ENCODE data around the gene PSME4. TPM values are rescaled to one million over a fixed set of nuclear protein-coding genes. Genes with fewer than 3 reads are reported as not detected.
A peak's percentile ranks its signal among the peaks of the same experiment; 100 is the strongest.

Gene PSME4, protein sequence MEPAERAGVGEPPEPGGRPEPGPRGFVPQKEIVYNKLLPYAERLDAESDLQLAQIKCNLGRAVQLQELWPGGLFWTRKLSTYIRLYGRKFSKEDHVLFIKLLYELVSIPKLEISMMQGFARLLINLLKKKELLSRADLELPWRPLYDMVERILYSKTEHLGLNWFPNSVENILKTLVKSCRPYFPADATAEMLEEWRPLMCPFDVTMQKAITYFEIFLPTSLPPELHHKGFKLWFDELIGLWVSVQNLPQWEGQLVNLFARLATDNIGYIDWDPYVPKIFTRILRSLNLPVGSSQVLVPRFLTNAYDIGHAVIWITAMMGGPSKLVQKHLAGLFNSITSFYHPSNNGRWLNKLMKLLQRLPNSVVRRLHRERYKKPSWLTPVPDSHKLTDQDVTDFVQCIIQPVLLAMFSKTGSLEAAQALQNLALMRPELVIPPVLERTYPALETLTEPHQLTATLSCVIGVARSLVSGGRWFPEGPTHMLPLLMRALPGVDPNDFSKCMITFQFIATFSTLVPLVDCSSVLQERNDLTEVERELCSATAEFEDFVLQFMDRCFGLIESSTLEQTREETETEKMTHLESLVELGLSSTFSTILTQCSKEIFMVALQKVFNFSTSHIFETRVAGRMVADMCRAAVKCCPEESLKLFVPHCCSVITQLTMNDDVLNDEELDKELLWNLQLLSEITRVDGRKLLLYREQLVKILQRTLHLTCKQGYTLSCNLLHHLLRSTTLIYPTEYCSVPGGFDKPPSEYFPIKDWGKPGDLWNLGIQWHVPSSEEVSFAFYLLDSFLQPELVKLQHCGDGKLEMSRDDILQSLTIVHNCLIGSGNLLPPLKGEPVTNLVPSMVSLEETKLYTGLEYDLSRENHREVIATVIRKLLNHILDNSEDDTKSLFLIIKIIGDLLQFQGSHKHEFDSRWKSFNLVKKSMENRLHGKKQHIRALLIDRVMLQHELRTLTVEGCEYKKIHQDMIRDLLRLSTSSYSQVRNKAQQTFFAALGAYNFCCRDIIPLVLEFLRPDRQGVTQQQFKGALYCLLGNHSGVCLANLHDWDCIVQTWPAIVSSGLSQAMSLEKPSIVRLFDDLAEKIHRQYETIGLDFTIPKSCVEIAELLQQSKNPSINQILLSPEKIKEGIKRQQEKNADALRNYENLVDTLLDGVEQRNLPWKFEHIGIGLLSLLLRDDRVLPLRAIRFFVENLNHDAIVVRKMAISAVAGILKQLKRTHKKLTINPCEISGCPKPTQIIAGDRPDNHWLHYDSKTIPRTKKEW (N-terminal part only)
- polyA plus RNA-seq (ENCODE audit: insufficient read length in 4 of 4), result 10 to 100 TPM; 53.1 to 64.6 (median 58.7) TPM

DNA sequence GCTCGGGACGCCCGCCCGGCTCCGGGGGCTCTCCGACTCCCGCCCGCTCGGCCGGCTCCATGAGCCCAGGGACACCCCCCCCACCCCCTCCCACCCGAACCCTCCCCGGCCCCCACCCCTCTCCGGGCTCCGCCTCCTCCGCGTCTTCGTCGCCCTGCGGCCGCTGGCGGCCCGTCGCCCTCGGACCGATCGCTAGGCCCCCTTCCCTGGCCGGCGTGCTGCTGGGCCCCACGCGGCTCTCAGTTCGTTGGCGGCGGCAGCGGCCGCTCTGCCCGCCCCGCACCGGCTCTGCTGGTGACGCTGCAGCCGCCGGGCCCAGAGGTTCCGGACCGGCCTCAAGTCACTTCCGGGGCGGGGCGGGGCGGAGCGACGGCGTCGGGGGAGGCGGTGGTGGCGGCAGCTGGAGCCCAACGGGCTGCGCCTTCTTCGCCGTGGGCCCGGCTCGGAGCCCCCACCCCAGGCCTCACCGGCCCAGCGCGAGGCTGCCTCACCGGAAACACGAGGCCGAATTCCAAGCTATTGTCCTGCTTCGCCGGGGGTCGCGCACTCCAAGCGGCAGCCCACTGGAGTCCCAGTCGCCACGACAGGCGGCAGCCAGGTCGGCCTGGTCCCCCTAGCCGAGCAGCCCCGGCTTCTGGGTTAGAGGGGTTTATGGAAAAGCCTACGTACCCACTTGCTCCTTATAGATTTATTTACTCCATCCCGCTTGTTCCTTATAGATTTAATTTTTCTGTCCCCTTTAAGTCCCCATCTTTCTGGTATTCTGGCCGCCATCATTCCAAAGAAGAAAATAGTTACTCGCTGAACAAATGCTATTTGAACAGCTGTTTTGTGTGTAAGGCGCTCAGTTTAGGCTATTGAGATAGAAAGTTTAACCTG is at the start of gene PSME4:
PSME4 (minus strand) TSS at position 270 of the 879 bp plus-strand sequence; CDS start at position 61, 209 bp downstream.
- peak; percentile 78 to 85 (median 81) for DNase-seq (ENCODE audit: low read depth in 4 of 4, low spot score in 3 of 4)

- no peak for DNase-seq (ENCODE audit: low read depth in 4 of 4, low spot score in 3 of 4)
Observed at GRCh38 chr2:54015798-54016699, 45.3 kb upstream of the PSME4 start.

GRCh38 chr2:54013996-54014395 is 43.2 kb upstream of the PSME4 start:
- no peak for DNase-seq (ENCODE audit: low read depth in 4 of 4, low spot score in 3 of 4)

GRCh38 chr2:54012538-54013141 is 41.8 kb upstream of the PSME4 start:
- no peak for DNase-seq (ENCODE audit: low read depth in 4 of 4, low spot score in 3 of 4)

GRCh38 chr2:54009549-54009948 is 38.8 kb upstream of the PSME4 start:
- DNase-seq (ENCODE audit: low read depth in 4 of 4, low spot score in 3 of 4), result no peak

- no peak for DNase-seq (ENCODE audit: low read depth in 4 of 4, low spot score in 3 of 4)
Observed at GRCh38 chr2:54008439-54008838, 37.6 kb upstream of the PSME4 start.

DNA sequence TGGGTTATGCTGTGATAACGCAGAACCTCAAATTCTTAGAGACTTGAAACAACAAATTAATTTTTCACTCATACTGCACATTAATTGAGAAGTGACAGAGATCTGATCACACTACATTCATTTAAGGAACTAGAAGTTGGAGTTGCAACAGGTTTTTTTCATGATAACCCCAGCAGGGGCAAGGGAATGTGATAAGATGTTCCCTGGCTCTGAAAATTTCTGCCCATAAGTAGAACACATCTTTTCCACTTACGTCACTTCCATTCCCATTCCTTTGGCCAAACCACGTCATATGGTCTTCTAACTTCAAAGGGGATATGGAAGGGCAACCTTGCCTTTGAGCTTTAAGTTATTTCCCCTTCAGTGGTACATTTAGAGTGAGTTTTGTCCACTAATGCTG is 29.7 kb upstream of the PSME4 start:
- DNase-seq (ENCODE audit: low read depth in 4 of 4, low spot score in 3 of 4), result no peak

DNA sequence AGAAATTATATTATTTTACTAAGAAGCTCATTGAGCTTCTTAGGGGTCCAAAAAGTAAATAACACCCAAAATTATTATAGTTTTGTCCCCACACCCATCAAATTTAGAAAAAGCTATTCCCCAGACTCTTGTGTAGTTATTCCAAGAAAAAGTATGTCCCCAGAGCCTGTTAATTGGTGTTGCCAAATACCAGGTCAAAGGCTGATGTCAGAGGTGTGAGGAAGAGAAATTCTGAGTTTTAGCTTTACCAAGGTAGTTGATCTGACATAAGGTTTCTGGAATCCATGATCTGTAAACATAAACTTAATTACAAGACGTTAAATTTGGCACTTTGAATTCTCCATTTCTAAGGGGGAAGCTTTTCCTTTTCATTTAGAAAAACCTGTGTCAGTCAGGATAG is 29.3 kb upstream of the PSME4 start:
- no peak for DNase-seq (ENCODE audit: low read depth in 4 of 4, low spot score in 3 of 4)

DNA sequence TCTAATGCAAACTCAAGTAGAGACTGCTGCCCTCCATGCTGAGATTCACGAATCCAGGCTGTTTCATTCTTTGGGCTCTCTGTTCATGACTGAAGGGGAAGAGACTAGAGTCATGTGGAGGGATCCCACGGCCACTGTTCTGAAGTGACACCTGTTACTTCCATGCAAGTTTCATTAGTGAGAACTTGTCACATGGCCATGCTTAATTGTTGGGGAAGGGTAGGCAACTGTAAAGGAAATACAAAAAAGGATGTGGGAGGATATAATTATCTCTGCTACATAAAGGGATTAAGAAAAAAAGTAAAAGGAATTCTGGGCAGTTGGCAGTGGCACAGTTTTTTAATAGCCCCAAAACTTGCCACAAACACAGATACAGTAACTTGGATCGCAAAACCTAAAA is 28.0 kb upstream of the PSME4 start:
- DNase-seq (ENCODE audit: low read depth in 4 of 4, low spot score in 3 of 4), result no peak

DNA sequence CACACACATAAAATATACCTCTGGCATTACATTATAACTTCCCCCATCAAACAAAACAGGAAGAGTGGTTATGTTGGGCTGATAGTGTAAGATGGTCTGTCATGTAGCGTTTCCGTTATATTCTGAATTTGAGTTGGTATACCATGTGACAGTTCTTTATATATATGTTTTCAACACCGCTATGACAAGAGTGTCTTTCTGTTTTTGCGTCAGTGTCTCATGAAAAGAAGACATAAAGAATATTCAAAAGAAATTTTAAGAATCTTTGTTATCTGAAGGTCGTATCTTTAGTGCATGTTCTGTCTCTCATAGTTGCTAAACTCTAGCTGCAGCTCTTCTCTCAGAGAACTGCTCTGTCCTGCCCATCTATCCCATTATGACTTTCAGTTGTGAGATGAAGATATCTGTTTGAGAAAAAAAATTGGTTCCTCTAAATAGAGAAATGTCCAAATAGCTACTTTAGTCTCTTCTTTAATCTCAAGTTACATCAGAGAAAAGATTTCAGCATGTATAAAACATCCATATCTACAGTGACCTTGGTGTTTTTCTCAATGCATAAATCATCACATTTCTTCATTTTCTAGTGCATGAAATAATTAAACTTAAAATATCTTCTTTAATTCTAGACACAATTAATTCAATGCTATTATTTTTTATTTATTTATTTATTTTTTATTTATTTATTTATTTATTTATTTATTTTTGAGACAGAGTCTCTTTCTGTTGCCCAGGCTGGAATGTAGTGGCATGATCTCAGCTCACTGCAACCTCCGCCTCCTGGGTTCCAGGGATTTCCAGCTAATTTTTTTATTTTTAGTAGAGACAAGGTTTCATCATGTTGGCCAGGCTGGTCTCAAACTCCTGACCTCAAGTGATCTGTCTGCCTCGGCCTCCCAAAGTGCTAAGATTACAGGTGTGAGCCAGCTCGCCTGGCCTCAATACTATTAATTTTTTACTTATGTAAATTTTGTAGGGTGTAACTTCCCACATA is 24.3 kb upstream of the PSME4 start:
- DNase-seq (ENCODE audit: low read depth in 4 of 4, low spot score in 3 of 4), result no peak

- no peak for DNase-seq (ENCODE audit: low read depth in 4 of 4, low spot score in 3 of 4)
Observed at GRCh38 chr2:53991948-53992347, 21.2 kb upstream of the PSME4 start.

GRCh38 chr2:53989210-53989862 is 18.5 kb upstream of the PSME4 start:
- DNase-seq (ENCODE audit: low read depth in 4 of 4, low spot score in 3 of 4), result no peak

- DNase-seq (ENCODE audit: low read depth in 4 of 4, low spot score in 3 of 4), result peak in 1 of 4 donors; percentile 20
Observed at GRCh38 chr2:53987336-53987921, 16.6 kb upstream of the PSME4 start.

- no peak for DNase-seq (ENCODE audit: low read depth in 4 of 4, low spot score in 3 of 4)
Observed at GRCh38 chr2:53985646-53986045, 14.9 kb upstream of the PSME4 start.

- peak in 3 of 4 donors; percentile 35 to 58 (median 37) for DNase-seq (ENCODE audit: low read depth in 4 of 4, low spot score in 3 of 4)
Observed at GRCh38 chr2:53969968-53970723, 647 bp downstream of the PSME4 start.

Data from right renal pelvis (tissue), 4 donors.